ENCODE results near the gene GLTPD2. TPM values are rescaled to one million over a fixed set of nuclear protein-coding genes. Genes with fewer than 3 reads are reported as not detected.

GLTPD2 gene
- total and polyA plus RNA-seq, 10 of the 15 experiments (the other 5 are each of a cell fraction or from before 2014, with no cell fraction given): 0.16 to 0.34 TPM; not detected in 8

DNA sequence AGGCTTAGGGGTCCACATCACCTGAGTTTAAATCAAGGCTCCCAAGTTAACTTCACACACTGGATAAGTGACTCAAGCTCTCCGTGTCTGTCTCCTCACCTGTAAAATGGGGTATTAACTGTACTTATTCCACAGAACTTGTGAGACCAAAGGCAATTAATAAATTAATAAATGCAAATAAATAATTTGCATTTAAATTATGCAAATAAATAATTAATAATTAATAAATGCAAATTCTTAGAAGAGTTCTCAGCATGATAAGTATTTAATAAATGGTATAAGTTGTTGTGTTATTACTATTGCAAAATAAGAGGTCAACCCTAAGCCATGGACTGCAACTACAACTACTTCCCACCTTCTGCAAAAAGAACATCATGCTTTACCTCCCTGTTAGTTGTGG, 35.4 kb upstream of the GLTPD2 start:
- ATAC-seq (no peak), DNase-seq (ENCODE audit: low read depth, low spot score) (no peak), FAIRE-seq (no peak)
- Histone ChIP-seq H2AFZ (ENCODE audit: control insufficient read depth, low read depth, low read length) (no peak overlapping the region), H3K36me3 (ENCODE audit: control insufficient read depth in 2 of 2, insufficient read depth in 2 of 2, low read length in 1 of 2) (no peaks in the 10 kb centered on the region), H3K9ac (ENCODE audit: control insufficient read depth, insufficient read depth, low read length) (no peak overlapping the region), H3K4me1 (ENCODE audit: control insufficient read depth, insufficient read depth, low read length) (no peaks in the 10 kb centered on the region; the same call in 1 of the 2 replicates), H3K4me3 (no peak overlapping the region), H3K9me3 (replicated peaks; ENCODE audit: control insufficient read depth, insufficient read depth, low read length) (no peaks in the 10 kb centered on the region), H3K4me2 (ENCODE audit: control insufficient read depth, insufficient read depth) (no peak overlapping the region), H3K27ac (ENCODE audit: control insufficient read depth, insufficient read depth) (no peak overlapping the region), H3K27me3 (replicated peaks in 1 of 2; ENCODE audit: control insufficient read depth in 2 of 2, insufficient read depth in 2 of 2, low read length in 1 of 2) (peaks cover 0 to 2% of the 10 kb centered on the region in 2 experiments; a peak in 1 of 4 replicates), H4K20me1 (ENCODE audit: control insufficient read depth, insufficient read depth) (no peaks in the 10 kb centered on the region), H3K79me2 (ENCODE audit: control insufficient read depth, insufficient read depth, low read length) (no peaks in the 10 kb centered on the region)
- ChIA-PET RAD21 (ENCODE audit: unreplicated experiment) (no interaction called here), SMC1A (ENCODE audit: uncharacterized antibody, unreplicated experiment) (no interaction called here), CTCF (no interaction called here), POLR2A (no interaction called here)
- intact Hi-C loops (cut with micrococcal nuclease; ENCODE audit: unreplicated experiment) (no loop called here), in situ Hi-C loops (cut with MboI) (no loop called here)
- TF ChIP-seq JUNB (IDR thresholded peaks at IDR 0.05) (no peak), PAX5 (IDR thresholded peaks at IDR 0.05; ENCODE audit: borderline replicate concordance, low read depth, low read length) (no peak), ZNF622 (IDR thresholded peaks at IDR 0.05) (no peak), SREBF2 (IDR thresholded peaks at IDR 0.05; ENCODE audit: low read length) (no peak), CHD4 (IDR thresholded peaks at IDR 0.05) (no peak), ZSCAN29 (IDR thresholded peaks at IDR 0.05) (no peak), FOXM1 (IDR thresholded peaks at IDR 0.05; ENCODE audit: low read depth, low read length) (no peak), MEF2B (IDR thresholded peaks at IDR 0.05; ENCODE audit: partially characterized antibody, poor library complexity, severe bottlenecking) (no peak), MXI1 (IDR thresholded peaks at IDR 0.05; ENCODE audit: low read depth, low read length) (no peak), SIN3A (IDR thresholded peaks at IDR 0.05; ENCODE audit: low read depth, low read length) (no peak)
- TF ChIP-seq, protein P1, sequence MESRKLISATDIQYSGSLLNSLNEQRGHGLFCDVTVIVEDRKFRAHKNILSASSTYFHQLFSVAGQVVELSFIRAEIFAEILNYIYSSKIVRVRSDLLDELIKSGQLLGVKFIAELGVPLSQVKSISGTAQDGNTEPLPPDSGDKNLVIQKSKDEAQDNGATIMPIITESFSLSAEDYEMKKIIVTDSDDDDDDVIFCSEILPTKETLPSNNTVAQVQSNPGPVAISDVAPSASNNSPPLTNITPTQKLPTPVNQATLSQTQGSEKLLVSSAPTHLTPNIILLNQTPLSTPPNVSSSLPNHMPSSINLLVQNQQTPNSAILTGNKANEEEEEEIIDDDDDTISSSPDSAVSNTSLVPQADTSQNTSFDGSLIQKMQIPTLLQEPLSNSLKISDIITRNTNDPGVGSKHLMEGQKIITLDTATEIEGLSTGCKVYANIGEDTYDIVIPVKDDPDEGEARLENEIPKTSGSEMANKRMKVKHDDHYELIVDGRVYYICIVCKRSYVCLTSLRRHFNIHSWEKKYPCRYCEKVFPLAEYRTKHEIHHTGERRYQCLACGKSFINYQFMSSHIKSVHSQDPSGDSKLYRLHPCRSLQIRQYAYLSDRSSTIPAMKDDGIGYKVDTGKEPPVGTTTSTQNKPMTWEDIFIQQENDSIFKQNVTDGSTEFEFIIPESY (IDR thresholded peaks at IDR 0.05): no peak
- TF ChIP-seq, protein P2, sequence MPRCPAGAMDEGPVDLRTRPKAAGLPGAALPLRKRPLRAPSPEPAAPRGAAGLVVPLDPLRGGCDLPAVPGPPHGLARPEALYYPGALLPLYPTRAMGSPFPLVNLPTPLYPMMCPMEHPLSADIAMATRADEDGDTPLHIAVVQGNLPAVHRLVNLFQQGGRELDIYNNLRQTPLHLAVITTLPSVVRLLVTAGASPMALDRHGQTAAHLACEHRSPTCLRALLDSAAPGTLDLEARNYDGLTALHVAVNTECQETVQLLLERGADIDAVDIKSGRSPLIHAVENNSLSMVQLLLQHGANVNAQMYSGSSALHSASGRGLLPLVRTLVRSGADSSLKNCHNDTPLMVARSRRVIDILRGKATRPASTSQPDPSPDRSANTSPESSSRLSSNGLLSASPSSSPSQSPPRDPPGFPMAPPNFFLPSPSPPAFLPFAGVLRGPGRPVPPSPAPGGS (IDR thresholded peaks at IDR 0.05; ENCODE audit: borderline replicate concordance, insufficient read depth, low read depth, low read length, poor library complexity, severe bottlenecking): no peak
- TF ChIP-seq, protein P3, sequence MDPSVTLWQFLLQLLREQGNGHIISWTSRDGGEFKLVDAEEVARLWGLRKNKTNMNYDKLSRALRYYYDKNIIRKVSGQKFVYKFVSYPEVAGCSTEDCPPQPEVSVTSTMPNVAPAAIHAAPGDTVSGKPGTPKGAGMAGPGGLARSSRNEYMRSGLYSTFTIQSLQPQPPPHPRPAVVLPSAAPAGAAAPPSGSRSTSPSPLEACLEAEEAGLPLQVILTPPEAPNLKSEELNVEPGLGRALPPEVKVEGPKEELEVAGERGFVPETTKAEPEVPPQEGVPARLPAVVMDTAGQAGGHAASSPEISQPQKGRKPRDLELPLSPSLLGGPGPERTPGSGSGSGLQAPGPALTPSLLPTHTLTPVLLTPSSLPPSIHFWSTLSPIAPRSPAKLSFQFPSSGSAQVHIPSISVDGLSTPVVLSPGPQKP (IDR thresholded peaks at IDR 0.05; ENCODE audit: low read depth, low read length): no peak
- no TSS peak for BruUV-seq (replicated peaks)
- WGBS (ENCODE audit: insufficient coverage, insufficient replicate concordance, low lambda C conversion rate, missing lambda C conversion rate): 53% methylated on average over 1 of the region's 1 CpG
